GM18498 (cell line): ENCODE data around the gene ZNF536.
"Not testable (repeated sequence)": the region's sequence is repeated elsewhere in the genome, so short reads cannot be mapped to it uniquely, and the experiment has no call there.

Source experiments
- ATAC-seq: cut with Tn5 transposase; IDR thresholded peaks from one replicate; pipeline ENCODE4 v1.9.1; 2021; ENCODE audit warnings: mild to moderate bottlenecking, moderate library complexity; ENCODE audit not compliant: unreplicated experiment

Gene ZNF536

DNA sequence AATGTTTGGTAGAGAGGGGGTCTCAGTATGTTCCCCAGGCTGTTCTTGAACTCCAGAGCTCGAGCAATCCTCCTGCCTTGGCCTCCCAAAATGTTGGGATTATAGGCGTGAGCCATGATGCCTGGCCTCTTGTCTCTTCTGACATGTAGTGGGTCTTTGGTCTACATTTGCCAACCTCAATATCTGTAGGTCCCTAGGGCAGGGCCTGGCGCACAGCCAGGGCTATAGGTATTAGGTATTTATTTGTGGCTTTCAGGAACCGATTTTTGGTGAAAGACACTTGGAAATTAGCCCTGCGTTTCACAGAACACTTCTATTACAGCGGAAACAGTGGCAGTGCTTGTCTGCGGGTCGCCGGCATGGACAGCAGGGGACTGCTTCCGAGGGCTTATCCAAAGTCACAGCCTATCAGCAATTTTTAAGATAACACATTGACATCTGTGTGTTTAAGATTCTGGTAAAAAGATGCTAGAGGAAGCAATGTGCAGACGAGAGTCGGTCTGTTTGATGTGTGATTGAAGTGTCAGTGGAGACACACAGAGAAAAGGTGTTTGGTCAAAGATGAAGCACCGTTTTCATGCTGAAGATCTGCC is 14.5 kb downstream of the ZNF536 start:
- no peak for ATAC-seq

DNA sequence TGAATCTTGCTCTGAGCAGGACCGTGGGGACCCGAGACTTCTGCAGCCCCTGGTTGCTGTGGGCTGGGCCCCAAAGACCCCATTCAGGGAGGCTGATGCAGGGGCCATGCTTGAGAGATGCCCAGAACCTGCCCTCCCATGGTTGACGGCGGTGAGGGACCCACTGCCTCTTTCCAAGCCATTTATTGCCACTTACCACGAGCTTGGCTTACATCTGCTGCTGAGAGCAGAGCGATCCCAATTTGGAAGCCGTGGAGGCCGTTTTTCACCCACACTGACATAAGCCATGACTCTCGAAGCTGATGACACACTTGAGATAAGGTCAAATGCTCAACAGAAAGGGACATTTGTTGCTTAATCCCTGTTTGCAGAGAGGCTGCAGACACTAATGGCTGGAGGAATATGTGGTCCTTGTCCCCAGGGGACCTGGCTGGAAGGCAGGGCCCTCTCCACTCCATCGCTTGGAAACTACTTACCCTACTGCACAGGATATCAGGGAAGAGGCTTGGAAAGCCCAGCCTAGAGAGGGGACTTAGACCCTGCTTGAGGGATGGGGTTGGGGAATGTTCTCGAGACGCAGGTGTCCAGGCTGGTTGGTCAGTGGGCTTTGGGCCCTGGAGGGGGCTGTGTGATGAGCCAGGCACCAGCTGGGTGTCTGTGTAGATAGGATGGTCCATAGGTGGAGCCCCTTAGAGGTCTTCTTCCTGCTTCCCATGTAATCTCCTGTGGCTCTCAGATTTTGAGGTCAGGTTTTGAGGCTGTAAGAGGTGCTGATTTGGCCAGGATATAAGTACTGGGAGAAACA is 15.3 kb downstream of the ZNF536 start:
- no peak for ATAC-seq

DNA sequence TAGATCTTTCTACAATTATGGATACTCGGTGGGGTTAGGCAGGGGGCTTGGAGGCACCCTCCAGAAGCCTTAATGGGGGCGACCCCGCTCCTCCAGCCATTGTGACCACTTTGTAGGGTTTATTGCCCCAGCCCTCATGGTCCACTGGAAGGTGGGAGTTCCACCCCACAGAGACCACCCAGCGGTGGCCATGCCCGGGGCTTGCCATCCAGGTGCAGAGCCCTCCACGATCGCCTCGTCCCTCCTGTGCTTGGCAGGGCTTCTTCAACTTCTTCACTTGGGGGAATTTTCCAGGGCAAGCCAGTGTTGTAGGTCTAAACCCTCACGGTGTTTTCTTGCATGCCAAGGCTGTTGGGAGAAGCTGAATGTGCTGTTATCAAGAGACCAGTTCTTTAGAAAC is 16.1 kb downstream of the ZNF536 start:
- ATAC-seq = no peak

DNA sequence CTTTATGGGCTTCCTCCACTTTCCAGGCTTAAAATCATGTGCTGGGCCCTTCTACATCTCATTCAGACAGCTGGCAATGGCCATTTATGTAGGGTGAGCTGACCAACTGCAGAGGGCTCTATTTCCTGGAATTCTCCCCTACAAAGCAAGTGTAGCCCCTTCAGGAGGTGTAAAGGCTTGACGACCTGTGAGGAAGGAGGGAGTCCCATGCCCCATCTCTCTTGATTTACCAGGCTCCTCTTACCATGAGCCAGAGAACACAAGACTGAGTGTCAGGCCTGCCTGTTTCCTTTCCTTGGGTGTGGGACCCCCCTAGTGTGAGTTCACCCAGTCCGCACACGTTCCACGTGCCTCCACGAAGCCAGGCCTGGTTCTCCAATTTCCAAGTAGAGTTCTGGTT is 16.6 kb downstream of the ZNF536 start:
- no peak for ATAC-seq

DNA sequence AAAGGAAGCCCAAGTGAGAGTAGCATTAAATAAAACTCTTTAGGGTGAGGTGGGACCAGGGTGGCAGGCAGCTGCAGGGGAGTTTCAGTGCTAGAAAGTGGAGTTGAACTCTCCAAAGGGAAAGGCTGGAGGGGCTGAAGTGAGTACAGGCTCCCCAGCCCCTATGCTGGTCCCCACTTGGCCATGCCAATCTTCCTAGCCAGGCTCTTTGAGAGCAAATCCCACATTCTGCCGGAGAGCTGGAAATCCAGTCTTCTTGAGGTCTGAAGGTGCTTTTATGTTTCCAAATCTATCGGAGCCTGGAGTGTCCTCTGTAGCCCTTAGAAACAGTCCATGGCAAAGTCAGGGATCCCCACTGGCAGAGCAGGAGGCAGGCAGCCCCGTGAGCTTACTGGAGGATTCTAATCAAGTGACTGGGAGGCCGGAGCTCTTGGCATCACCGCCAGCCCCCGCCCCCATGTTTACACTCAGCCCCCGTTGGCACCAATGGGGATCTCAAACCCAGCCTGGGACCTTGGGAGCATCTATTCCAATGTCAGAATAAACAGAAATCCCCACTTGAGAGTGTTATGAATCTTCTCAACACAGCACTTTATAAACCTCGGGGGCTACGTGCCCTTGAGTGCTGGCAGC is 18.3 kb downstream of the ZNF536 start:
- no peak for ATAC-seq

DNA sequence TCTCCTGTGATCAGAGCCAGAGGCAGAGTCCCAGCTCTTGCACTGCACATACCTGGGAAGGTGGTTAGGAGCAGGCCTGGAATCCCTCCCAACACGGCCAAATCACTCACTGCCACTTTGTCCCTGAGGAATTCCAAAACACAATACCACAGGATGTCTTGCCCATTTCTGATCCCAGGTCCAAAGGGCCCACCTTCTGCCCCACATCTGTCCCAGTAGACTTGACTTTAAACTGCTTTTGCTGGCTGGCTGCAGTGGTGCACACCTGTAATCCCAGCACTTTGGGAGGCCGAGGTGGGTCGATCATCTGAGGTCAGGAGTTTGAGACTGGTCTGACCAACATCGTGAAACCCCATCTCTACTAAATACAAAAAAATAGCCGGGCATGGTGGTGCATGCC is 18.9 kb downstream of the ZNF536 start:
- ATAC-seq = no peak

DNA sequence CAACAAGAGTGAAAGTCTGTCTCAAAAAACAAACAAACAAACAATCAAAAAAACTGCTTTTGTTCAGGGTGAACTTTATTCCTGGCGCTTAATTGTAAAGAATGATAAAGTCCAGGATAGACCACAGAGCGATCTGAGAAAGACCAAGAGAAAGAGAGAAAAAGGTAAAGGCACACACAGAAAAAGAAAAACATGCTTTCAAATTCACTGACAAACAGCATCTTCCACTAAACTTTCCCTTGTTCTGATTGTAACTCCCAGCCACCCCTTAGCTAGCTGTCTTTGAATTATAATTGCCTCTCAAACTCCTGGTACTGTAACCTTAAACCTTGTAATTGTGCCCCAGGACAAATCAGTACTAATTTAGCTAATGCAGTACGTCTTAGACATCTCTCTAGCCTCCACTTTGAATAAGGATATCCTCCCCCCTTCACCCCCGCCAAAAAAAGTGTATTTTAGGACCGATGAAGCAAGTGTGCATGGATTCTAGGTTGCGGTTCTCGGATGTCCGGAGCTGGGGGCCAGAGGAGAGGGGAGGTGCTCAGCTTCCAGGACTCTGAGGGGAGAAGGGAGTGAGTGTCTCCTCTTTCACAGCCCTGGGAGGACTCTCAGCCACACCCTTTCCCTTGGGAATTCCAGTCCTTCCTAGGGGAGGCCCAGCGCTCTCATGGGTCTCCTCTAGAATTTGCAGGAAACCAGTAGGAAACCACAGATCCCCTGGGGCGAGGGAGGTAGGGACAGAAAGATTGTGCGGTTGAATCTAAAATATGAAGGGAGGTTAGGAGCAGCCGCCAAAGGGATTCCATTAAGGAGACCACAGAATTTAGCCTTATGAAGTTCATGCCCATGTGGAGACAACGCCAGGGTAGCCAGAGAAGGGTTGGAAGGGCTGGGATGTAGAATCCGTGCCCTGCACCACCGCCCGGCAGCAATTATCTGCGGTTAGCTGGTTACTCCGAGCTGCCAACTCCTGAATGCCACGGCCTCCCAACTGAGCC is 19.7 kb downstream of the ZNF536 start:
- ATAC-seq = no peak

DNA sequence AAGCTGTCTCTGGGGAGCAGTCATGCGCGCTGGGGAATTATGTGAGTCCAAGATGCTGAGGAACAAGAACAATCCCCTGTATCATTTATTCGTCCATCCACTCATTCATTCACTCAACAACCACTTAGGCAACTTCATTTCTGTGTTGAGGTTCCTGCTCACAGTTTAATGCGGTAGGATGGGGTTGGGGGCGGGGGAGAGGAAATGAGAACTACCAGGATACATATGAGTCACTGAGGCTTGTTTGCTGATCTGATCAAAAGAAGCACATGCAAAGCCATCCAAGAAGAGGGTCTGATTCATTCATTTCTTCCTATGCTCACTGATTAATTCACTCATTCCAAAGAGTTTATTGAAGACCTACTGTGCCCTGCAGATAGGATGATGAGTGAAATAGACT is 20.9 kb downstream of the ZNF536 start:
- ATAC-seq = no peak

DNA sequence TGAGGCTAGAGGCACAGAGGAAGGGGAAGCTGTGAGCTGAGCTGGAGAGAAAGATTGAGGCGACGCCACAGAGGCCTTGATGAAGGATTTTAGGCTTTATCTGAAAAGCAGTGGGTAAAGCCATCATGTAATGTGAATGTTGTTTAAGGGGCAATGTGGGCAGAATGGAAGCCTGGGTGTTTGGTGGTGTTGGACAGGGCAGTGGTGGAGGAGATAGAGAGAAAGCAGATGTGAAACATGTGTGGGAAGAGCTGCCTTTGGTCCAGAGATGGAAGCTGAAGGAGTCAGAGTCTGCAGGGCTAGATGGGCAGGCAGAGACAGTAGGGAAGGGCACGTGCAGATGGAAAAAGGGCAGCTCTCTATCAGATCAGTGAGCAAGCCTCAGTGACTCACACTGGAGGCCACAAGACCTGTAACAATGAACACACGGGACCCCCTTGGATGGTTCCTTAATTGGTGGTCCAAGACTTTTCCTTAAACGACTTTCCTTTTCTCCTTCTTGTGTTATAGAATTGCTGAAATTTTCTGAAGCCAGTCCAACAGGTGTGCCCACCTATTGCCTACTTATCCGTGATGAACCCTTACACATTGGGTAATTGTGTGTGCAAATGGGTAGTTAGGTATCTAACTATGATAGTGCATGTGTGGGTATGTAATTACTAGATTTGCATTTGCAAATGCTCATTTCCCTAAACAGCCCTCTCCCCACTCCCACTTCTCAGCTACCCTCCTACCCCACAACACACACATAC is 21.7 kb downstream of the ZNF536 start:
- ATAC-seq = no peak

DNA sequence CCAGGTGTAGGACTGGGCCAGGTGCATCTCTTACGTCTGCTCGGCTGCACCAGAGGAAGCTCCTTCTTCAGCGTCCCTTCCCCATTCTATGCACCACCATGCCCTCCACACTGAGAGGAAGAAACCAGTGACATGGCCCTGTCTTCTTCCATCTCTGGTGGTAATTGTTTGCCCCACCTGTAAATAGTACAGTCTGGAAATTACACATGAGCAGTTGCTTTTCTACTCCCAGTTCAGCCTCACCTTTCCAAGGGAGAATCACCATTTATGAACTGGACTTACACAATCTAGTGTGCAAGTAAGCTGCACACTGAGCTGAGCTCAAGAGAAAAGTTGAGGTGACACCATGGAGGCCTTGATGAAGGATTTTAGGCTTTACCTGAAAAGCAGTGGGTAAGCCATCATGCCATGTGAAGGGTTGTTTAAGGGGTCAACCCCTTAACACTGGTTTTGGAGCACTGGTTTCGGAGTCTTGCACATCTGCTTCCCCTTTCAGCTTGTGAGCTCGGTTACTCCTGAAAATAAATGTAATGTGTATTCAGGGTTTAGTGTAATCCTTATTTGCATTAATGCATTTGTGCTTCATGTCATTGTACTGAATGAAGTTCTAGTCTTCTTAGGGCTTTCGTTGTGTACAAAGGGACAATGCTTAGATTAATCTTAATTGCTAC is 22.4 kb downstream of the ZNF536 start:
- ATAC-seq = no peak

DNA sequence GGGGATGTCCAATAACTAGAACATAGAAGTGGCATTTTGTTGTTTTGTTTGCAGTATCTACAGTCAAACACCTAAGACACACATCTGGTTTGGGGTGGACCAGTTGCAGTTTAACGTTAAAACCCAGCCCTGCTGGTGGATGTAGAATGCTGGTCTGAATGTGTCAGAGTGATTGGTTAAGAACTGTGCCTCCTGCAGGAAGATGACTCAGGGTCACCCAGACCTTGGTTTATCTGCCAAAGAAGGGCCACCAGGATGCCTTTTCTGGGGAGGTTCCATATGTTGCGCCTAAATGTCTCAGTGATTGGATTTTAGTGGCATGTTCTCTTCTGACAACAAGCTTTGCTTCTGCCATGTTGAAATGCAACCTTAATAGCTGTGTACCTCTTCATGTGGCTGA is 23.1 kb downstream of the ZNF536 start:
- ATAC-seq = no peak

DNA sequence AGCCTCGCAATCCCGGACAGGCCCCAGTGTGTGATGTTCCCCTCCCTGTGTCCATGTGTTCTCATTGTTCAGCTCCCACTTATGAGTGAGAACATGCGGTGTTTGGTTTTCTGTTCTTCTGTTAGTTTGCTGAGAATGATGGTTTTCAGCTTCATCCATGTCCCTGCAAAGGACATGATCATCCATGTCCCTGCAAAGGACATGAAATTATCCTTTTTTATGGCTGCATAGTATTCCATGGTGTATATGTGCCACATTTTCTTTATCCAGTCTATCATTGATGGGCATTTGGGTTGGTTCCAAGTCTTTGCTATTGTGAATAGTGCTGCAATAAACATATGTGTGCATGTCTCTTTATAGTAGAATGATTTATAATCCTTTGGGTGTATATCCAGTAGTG is 26.4 kb downstream of the ZNF536 start:
- not testable (repeated sequence) for ATAC-seq

DNA sequence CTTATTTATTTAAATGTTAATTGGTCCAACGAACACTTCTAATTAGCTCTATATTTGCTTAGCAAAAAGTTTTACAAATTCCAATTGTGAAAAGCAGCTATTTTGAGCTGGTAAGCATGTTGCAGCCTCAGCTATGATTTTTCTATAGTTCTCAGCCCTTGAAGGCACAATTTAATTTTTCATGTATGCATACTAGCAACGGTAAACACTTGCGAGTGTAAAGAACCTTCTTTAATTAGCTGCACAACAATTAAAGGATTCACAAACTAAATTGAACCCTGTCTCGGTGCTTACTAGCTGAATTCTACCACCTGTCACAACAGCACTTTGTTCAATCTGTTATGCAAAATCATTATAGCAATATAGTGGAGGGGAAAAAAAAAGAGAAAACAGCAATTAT is 29.8 kb downstream of the ZNF536 start:
- ATAC-seq = no peak

DNA sequence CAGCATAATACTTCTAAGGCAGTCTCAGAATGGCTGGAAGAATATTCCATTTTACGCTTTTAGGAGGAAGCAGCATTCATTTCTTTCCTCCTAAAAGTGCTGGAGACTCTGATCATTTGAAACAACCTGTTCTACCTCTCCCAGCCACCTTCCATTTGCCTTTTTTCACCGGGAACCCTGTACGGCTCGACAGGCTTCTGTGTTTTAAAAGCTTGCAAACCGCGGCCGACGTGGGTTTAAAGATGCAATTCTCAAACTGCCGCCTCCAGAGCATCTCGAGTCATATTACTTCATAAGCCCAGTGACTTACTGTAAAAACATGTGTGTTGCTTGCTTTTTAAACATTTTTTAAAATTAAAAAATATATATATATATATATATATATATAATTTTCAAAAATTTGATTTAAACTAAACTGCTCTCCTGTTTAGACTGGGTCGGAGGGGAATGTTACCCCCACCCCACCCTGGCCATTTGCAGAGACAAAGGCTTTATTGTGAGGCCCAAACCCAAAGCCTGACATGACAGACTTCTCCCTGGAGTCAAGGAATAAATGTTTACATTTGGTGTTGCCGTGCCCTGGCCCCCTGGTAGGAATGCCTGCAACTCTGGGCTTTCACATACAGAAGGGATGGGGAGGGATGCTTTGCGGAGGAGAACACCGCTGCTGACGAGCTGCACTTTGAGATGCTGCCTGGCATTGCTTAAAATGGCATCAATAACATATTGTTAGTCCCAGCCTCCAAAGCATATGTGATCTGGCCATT is 30.4 kb downstream of the ZNF536 start:
- no peak for ATAC-seq

DNA sequence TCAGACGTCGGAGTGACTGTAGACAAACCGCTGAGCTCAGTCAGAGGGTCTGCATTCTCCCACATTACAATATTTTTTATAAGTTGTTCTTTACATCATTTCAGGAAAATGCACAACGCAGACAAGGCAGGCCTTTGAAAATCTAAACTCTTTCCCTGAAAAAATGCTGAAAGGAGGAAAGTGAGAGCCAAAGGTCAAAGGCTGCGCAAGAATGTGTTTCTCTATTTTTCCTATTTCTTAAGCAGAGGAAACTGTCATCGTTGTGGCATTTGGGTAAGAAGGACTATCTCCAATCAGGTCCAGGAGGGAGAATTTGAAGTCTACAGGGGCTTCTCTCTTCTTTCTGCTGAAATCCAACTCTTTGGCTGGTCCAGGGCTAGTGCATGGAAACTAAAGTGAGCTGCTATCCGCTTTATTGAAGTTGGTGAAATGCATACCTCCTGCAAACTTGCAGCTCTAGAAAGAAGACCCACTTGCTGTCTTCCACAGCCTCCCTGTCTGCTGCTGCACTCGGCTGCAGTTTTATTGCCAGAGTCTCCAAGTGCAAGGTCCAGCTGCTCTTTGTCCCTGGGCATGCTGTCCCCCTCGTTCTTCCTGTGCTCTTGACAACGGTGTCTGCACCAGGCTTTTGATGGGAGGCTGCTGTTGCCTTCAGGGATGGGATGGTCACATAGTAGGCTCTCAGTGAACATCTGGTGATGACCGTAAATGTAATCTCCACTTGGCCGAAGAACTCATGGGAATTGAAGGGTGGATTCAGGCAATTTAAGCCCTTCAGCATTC is 31.2 kb downstream of the ZNF536 start:
- ATAC-seq = no peak

DNA sequence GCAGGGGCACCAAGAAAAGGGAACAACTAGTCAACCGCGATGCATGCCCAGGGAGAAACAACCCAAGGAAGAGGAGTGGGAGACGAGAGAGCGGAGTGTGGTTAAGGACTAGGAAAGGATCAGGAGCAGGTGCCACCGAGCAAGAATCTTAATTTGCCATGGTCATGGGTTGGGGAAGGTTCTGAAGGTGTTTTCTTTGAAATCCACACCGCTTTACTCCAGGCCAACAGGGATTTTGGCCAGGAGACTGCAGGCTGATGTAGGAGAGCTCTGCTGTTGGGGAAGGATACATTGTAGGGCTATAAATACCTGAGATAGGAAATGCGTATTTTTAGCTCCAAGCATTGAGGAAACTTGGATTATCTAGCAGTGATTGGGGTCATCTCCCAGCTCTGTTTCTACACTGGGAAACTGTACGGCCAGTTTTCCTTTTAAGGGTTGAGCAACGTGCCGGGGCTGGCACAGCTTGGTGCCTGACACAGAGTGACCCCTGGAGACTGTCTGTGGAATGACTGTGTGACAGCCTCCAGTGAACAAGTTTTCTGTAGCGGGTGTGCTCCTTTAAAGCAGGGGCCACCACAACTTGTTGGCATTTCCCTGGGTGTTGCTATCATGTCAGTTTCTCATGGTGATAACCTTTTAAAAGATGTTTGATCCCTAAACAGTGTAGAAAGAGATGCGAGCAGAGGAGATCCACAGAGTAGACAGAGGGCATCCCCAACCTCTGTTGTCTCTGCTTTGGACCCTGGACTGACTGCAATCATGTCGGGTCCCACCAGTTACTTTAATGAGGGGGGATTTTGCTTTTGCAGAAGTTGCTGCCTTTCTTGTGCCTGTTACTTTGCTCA is 34.3 kb downstream of the ZNF536 start:
- ATAC-seq = no peak

DNA sequence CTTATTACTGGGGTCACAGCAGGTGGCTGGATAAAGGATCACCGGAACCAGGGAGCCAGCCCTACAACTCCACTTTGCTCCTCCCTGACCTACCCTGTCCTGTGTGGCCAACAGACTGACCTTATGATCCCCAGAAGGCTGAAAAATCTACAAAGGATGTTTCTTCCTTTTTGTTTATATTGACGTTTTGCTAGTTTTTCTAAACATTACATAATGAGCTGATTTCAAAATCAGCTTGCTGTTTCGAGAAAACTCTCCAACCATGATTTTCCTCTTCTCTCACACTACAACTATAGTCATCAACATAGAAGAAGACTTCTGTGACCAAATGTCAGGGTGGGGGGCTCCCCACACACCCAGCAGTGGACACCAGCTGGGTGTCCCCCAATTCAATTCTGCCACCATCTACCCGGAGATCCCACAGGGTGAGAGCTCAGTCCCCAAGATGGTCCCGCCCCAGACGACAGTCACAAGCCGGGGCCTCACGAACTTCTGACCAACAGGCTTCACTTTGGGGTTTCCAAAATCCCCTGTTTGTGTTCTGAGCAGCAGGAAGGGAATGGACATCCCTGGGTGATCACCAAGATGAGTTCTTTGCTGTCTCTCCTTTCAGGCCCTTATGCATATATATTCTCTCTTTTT is 35.0 kb downstream of the ZNF536 start:
- no peak for ATAC-seq
